ENCODE data around the gene PMVK.
A peak's percentile ranks its signal among the peaks of the same experiment; 100 is the strongest.

The PMVK gene

GRCh38 chr1:154944401-154945159 is 8.1 kb upstream of the PMVK start:
- Mint-ChIP-seq H3K9me3 (ENCODE audit: low read depth) (no peaks in the 10 kb centered on the region), H3K27ac (peak overlapping the region; percentile 64), H3K36me3 (peaks cover 2% of the 10 kb centered on the region), H3K4me3 (no peak overlapping the region), H3K4me1 (ENCODE audit: low read depth) (peaks cover 49% of the 10 kb centered on the region), H3K27me3 (no peaks in the 10 kb centered on the region)

GRCh38 chr1:154943649-154944400 is 7.3 kb upstream of the PMVK start:
- Mint-ChIP-seq H3K27me3 (no peaks in the 10 kb centered on the region), H3K4me3 (no peak overlapping the region)

GRCh38 chr1:154941333-154942013 is 5.0 kb upstream of the PMVK start:
- Mint-ChIP-seq H3K27ac (peak overlapping the region; percentile 83), H3K4me3 (no peak overlapping the region), H3K36me3 (no peaks in the 10 kb centered on the region), H3K4me1 (ENCODE audit: low read depth) (peaks cover 57% of the 10 kb centered on the region), H3K9me3 (ENCODE audit: low read depth) (no peaks in the 10 kb centered on the region), H3K27me3 (no peaks in the 10 kb centered on the region)

More at GRCh38 chr1:154943649-154944400, 7.3 kb upstream of the PMVK start:
- H3K27ac Mint-ChIP-seq: peak overlapping the region; percentile 64
- no peaks in the 10 kb centered on the region for H3K9me3 Mint-ChIP-seq (ENCODE audit: low read depth)
- peaks cover 51% of the 10 kb centered on the region for H3K4me1 Mint-ChIP-seq (ENCODE audit: low read depth)
- peaks cover 2% of the 10 kb centered on the region for H3K36me3 Mint-ChIP-seq

GRCh38 chr1:154940651-154941194 is 4.2 kb upstream of the PMVK start:
- no peaks in the 10 kb centered on the region for H3K36me3 Mint-ChIP-seq
- H3K9me3 Mint-ChIP-seq (ENCODE audit: low read depth): no peaks in the 10 kb centered on the region
- peaks cover 61% of the 10 kb centered on the region for H3K4me1 Mint-ChIP-seq (ENCODE audit: low read depth)
- H3K4me3 Mint-ChIP-seq: no peak overlapping the region
- no peaks in the 10 kb centered on the region for H3K27me3 Mint-ChIP-seq
- H3K27ac Mint-ChIP-seq: peak overlapping the region; percentile 28

GRCh38 chr1:154940213-154940560 is 3.7 kb upstream of the PMVK start:
- Mint-ChIP-seq H3K4me1 (ENCODE audit: low read depth) (peaks cover 67% of the 10 kb centered on the region), H3K9me3 (ENCODE audit: low read depth) (no peaks in the 10 kb centered on the region), H3K36me3 (no peaks in the 10 kb centered on the region), H3K27me3 (no peaks in the 10 kb centered on the region), H3K27ac (no peak overlapping the region), H3K4me3 (no peak overlapping the region)

- no peaks in the 10 kb centered on the region for H3K36me3 Mint-ChIP-seq
- no peaks in the 10 kb centered on the region for H3K27me3 Mint-ChIP-seq
- peak overlapping the region; percentile 53 for H3K4me3 Mint-ChIP-seq
- H3K27ac Mint-ChIP-seq: peak overlapping the region; percentile 70
- H3K9me3 Mint-ChIP-seq (ENCODE audit: low read depth): no peaks in the 10 kb centered on the region
- H3K4me1 Mint-ChIP-seq (ENCODE audit: low read depth): peaks cover 67% of the 10 kb centered on the region
Observed at GRCh38 chr1:154938604-154939399, 2.3 kb upstream of the PMVK start.

GRCh38 chr1:154937988-154938386 is 1.5 kb upstream of the PMVK start:
- Mint-ChIP-seq H3K4me3 (peak overlapping the region; percentile 95), H3K9me3 (ENCODE audit: low read depth) (no peaks in the 10 kb centered on the region), H3K36me3 (no peaks in the 10 kb centered on the region), H3K27me3 (no peaks in the 10 kb centered on the region), H3K4me1 (ENCODE audit: low read depth) (peaks cover 61% of the 10 kb centered on the region), H3K27ac (peak overlapping the region; percentile 98)

- Mint-ChIP-seq H3K27me3 (no peaks in the 10 kb centered on the region), H3K27ac (peak overlapping the region; percentile 98), H3K4me3 (peak overlapping the region; percentile 95), H3K36me3 (no peaks in the 10 kb centered on the region), H3K4me1 (ENCODE audit: low read depth) (peaks cover 54% of the 10 kb centered on the region), H3K9me3 (ENCODE audit: low read depth) (no peaks in the 10 kb centered on the region)
Observed at GRCh38 chr1:154937085-154937987, 817 bp upstream of the PMVK start.

- H3K4me1 Mint-ChIP-seq (ENCODE audit: low read depth): peaks cover 45% of the 10 kb centered on the region
- no peaks in the 10 kb centered on the region for H3K27me3 Mint-ChIP-seq
- no peaks in the 10 kb centered on the region for H3K36me3 Mint-ChIP-seq
- H3K9me3 Mint-ChIP-seq (ENCODE audit: low read depth): no peaks in the 10 kb centered on the region
- H3K27ac Mint-ChIP-seq: peak overlapping the region; percentile 98
- peak overlapping the region; percentile 95 for H3K4me3 Mint-ChIP-seq
Observed at GRCh38 chr1:154935749-154936554, 567 bp downstream of the PMVK start.

- Mint-ChIP-seq H3K27ac (no peak overlapping the region), H3K27me3 (no peaks in the 10 kb centered on the region), H3K36me3 (no peaks in the 10 kb centered on the region), H3K9me3 (ENCODE audit: low read depth) (no peaks in the 10 kb centered on the region), H3K4me1 (ENCODE audit: low read depth) (peaks cover 34% of the 10 kb centered on the region), H3K4me3 (no peak overlapping the region)
Observed at GRCh38 chr1:154934358-154934948, 2.1 kb downstream of the PMVK start.

- Mint-ChIP-seq H3K27me3 (no peaks in the 10 kb centered on the region), H3K9me3 (ENCODE audit: low read depth) (no peaks in the 10 kb centered on the region), H3K4me1 (ENCODE audit: low read depth) (peaks cover 19% of the 10 kb centered on the region), H3K27ac (no peak overlapping the region), H3K36me3 (peaks cover 7% of the 10 kb centered on the region), H3K4me3 (no peak overlapping the region)
Observed at GRCh38 chr1:154931940-154932487, 4.5 kb downstream of the PMVK start.

GRCh38 chr1:154926201-154926600 is 10.3 kb downstream of the PMVK start:
- no peak overlapping the region for H3K4me3 Mint-ChIP-seq
- no peak overlapping the region for H3K27ac Mint-ChIP-seq
- H3K27me3 Mint-ChIP-seq: no peaks in the 10 kb centered on the region
- no peaks in the 10 kb centered on the region for H3K4me1 Mint-ChIP-seq (ENCODE audit: low read depth)
- H3K9me3 Mint-ChIP-seq (ENCODE audit: low read depth): no peaks in the 10 kb centered on the region
- peaks cover 12% of the 10 kb centered on the region for H3K36me3 Mint-ChIP-seq

Measured in activated naive CD8-positive, alpha-beta T cell (primary cell).